Right lobe of liver (tissue), 6 donors: ENCODE data around the gene MRPL58. TPM values are rescaled to one million over a fixed set of nuclear protein-coding genes. Genes with fewer than 3 reads are reported as not detected.

Experiments used
- ATAC-seq, 4 donors: fragments of 200-7000 bp; cut with Tn5 transposase; one replicate each; pipeline ENCODE4 v1.9.1; 2020; ENCODE audit warnings: mild to moderate bottlenecking in 4 of 4, moderate library complexity in 4 of 4
- DNase-seq, 3 donors: peaks; one replicate each; pipeline ENCODE4 v3.0.0-alpha.2; 2020
- H3K27ac ChIP-seq, 3 donors: fragments of 200-600 bp; one replicate each; pipeline ENCODE4 v1.8.0; 2022
- H3K27me3 ChIP-seq, 2 donors: fragments of 200-600 bp; one replicate each; pipeline ENCODE4 v1.8.0; 2022
- H3K36me3 ChIP-seq, 4 donors: fragments of 200-600 bp; sonication (generic) in 1 of 4; one replicate each; pipeline versions ENCODE4 v1.5.1 to v1.8.0; 2017 to 2022; ENCODE audit warnings: control low read depth in 1 of 4
- H3K4me1 ChIP-seq, 4 donors: fragments of 200-600 bp; sonication (generic) in 1 of 4; one replicate each; pipeline versions ENCODE4 v1.5.1 to v1.8.0; 2017 to 2022; ENCODE audit warnings: control low read depth in 1 of 4
- H3K4me3 ChIP-seq, 3 donors: fragments of 200-600 bp; one replicate each; pipeline ENCODE4 v1.8.0; 2022
- H3K9me3 ChIP-seq, 4 donors: fragments of 200-600 bp; sonication (generic) in 1 of 4; one replicate each; pipeline versions ENCODE4 v1.5.1 to v1.8.0; 2017 to 2022; ENCODE audit warnings: control low read depth in 1 of 4
- CTCF ChIP-seq, 4 donors: fragments of 200-600 bp in 3 of 4; fragments of 450-650 bp in 1 of 4; IDR thresholded peaks; one replicate each; pipeline versions ENCODE4 v1.5.1 to v1.8.0; 2016 to 2022; ENCODE audit warnings: antibody characterized with exemption in 4 of 4, mild to moderate bottlenecking in 2 of 4
- POLR2A ChIP-seq: fragments of 450-650 bp; IDR thresholded peaks from one replicate; pipeline ENCODE4 v1.6.1; 2017; ENCODE audit warnings: antibody characterized with exemption, mild to moderate bottlenecking
- WGBS: methylation state at CpG from one replicate; pipeline ENCODE4 v1.1.6; 2018; ENCODE audit warnings: low coverage, low lambda C conversion rate; ENCODE audit not compliant: insufficient coverage; ENCODE audit errors: missing lambda C conversion rate; 5-methylcytosine and 5-hydroxymethylcytosine counted together
- intact Hi-C, 2 donors: fragments of 100-400 bp; cut with DNase I; formaldehyde crosslinking; loops; one replicate each; pipeline versions ENCODE4 v1.11.2 to v1.14.1; 2022
- total RNA-seq, 6 experiments: library from RNA; depleted of rRNA in 2 of 6; stranded (reverse); fragments of >200 nt in 2 of 6; fragmentation: NEBNext Ultra II Directional in 3 of 6; extraction: Animal tissue kit (Norgen Biotek cat#: 25700) in 3 of 6; gene quantifications; one replicate each; pipeline versions ENCODE4 v1.1.0 to v1.2.4, GENCODE V29; 2016 to 2023
- donor health status: DM: no; HTN: yes; CAD: no.
- donor health status: DM: no; HTN: no; CAD: no.
- donor health status: DM: no; HTN: no; CAD: no.
- donor health status: DM: no; HTN: yes; CAD: no.
- donor health status: DM: no; HTN: yes; CAD: no.

The MRPL58 gene
- total RNA-seq, 6 experiments from 2014 or later = 23.7 to 112 (median 28.1) TPM

GRCh38 chr17:75030161-75030560 lies 17.7 kb downstream of the MRPL58 start:
- H3K9me3 ChIP-seq = no peaks in the 10 kb centered on the region
- no peaks in the 10 kb centered on the region for H3K36me3 ChIP-seq
- H3K4me3 ChIP-seq = no peak overlapping the region
- intact Hi-C loops = no loop called here
- H3K27ac ChIP-seq = no peak overlapping the region
- ATAC-seq (no peak), DNase-seq (no peak)
- no peaks in the 10 kb centered on the region for H3K27me3 ChIP-seq
- WGBS = 78% methylated on average over 8 of the region's 8 CpGs
- peaks cover 0 to 10% (median 6%) of the 10 kb centered on the region in 4 donors for H3K4me1 ChIP-seq
- TF ChIP-seq CTCF (IDR thresholded peaks at IDR 0.05) (no peak), POLR2A (no peak)

GRCh38 chr17:75031972-75032719 lies 19.7 kb downstream of the MRPL58 start:
- DNase-seq (peak; percentile 50 to 58 (median 56)), ATAC-seq (peak in 2 of 4 donors; percentile 1 to 2)
- intact Hi-C loops = no loop called here
- H3K4me3 ChIP-seq = no peak overlapping the region
- no peak overlapping the region for H3K27ac ChIP-seq
- H3K36me3 ChIP-seq = no peaks in the 10 kb centered on the region
- TF ChIP-seq CTCF (IDR thresholded peaks at IDR 0.05) (no peak), POLR2A (no peak)
- no peaks in the 10 kb centered on the region for H3K27me3 ChIP-seq
- WGBS = 30% methylated on average over 8 of the region's 10 CpGs
- H3K9me3 ChIP-seq = no peaks in the 10 kb centered on the region
- peaks cover 0 to 16% (median 7%) of the 10 kb centered on the region in 4 donors for H3K4me1 ChIP-seq

- H3K36me3 ChIP-seq = no peaks in the 10 kb centered on the region
- no peaks in the 10 kb centered on the region for H3K9me3 ChIP-seq
- WGBS = 21% methylated on average over 12 of the region's 13 CpGs
- no peak overlapping the region for H3K27ac ChIP-seq
- intact Hi-C loops = no loop called here
- TF ChIP-seq CTCF (IDR thresholded peaks at IDR 0.05) (no peak), POLR2A (no peak)
- DNase-seq (peak in 1 of 3 donors; percentile 41), ATAC-seq (no peak)
- H3K4me3 ChIP-seq = no peak overlapping the region
- no peaks in the 10 kb centered on the region for H3K27me3 ChIP-seq
- H3K4me1 ChIP-seq = peaks cover 0 to 16% (median 7%) of the 10 kb centered on the region in 4 donors
Measured at GRCh38 chr17:75032720-75033280, 20.3 kb downstream of the MRPL58 start.

GRCh38 chr17:75033346-75034235 lies 21.1 kb downstream of the MRPL58 start:
- peaks cover 0 to 16% (median 7%) of the 10 kb centered on the region in 4 donors for H3K4me1 ChIP-seq
- intact Hi-C loops = no loop called here
- H3K9me3 ChIP-seq = no peaks in the 10 kb centered on the region
- H3K36me3 ChIP-seq = peaks cover under 1 to 4% (median under 1%) of the 10 kb centered on the region in 4 donors
- peak overlapping the region; percentile 66 to 71 (median 68) for H3K4me3 ChIP-seq
- DNase-seq (peak; percentile 85 to 93 (median 87)), ATAC-seq (peak; percentile 67 to 70 (median 67))
- 2% methylated on average over 24 of the region's 36 CpGs for WGBS
- TF ChIP-seq POLR2A (no peak), CTCF (IDR thresholded peaks at IDR 0.05) (no peak)
- no peaks in the 10 kb centered on the region for H3K27me3 ChIP-seq
- H3K27ac ChIP-seq = peak overlapping the region; percentile 61 to 78 (median 76)
